ENCODE measurements around the gene COL9A2.

Gene COL9A2

DNA sequence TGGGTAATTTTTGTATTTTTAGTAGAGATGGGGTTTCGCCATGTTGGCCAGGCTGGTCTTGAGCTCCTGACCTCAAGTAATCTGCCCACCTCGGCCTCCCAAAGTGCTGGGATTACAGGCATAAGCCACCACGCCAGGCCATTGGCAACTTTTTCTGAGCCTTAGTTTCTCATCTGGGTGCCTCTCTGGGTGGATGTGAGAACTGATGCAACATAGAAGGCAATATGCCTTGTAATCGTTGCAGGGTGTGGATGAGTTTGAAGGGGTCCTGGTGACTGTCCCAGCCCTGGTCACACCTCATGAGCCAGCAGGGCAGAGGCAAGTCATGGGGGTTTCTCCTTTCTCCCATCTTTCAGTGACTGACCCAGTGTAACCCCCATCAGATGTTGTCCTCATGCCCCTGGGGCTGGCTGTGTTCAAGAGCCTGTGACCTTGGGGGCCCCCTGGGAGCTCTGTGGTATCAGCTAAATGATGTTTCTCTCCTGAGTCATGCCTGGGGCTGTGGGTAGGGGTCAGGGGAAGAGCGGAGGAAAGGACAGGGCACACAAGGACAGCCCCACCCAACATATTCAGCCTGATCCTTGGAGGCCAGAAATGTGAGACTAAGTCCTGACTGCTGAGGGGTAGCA, 3.6 kb downstream of the COL9A2 start:
- 69% methylated on average over 5 of the region's 5 CpGs for WGBS
- Histone ChIP-seq H2BK12ac (ENCODE audit: low read length in 2 of 2) (peak overlapping the region in 1 of 2 experiments; percentile 46), H4K91ac (ENCODE audit: low read length) (no peak overlapping the region), H3K14ac (ENCODE audit: low read length in 2 of 2) (no peak overlapping the region), H2AFZ (ENCODE audit: low read depth, low read length) (no peak overlapping the region), H3K9me3 (ENCODE audit: control insufficient read depth, low read length) (no peaks in the 10 kb centered on the region), H3K27me3 (ENCODE audit: control insufficient read depth in 1 of 2, insufficient read depth in 1 of 2, low read length in 2 of 2) (peaks cover 24 to 36% of the 10 kb centered on the region in 2 experiments), H3K27ac (ENCODE audit: low read length, poor library complexity, severe bottlenecking) (no peak overlapping the region), H3K23ac (ENCODE audit: low read length in 2 of 2) (no peak overlapping the region), H2AK5ac (ENCODE audit: low read length, severe bottlenecking) (no peak overlapping the region), H2BK120ac (ENCODE audit: low read depth, low read length) (no peak overlapping the region), H3K79me1 (replicated peaks; ENCODE audit: low read length, poor library complexity, severe bottlenecking) (no peaks in the 10 kb centered on the region), H2BK15ac (ENCODE audit: low read depth, poor library complexity, severe bottlenecking) (peak overlapping the region; percentile 71), H4K8ac (ENCODE audit: low read length) (no peak overlapping the region), H3K4ac (ENCODE audit: low read depth in 1 of 2, low read length in 2 of 2) (peak overlapping the region in 1 of 2 experiments; percentile 20), H3K4me1 (ENCODE audit: control insufficient read depth, insufficient read depth, low read depth, low read length) (peaks cover 34% of the 10 kb centered on the region), H3K36me3 (ENCODE audit: control insufficient read depth in 1 of 2, insufficient read depth in 2 of 2, low read depth in 1 of 2, low read length in 2 of 2) (no peaks in the 10 kb centered on the region), H3K18ac (ENCODE audit: low read depth in 1 of 2, low read length in 2 of 2) (peak overlapping the region in 1 of 2 experiments; percentile 48), H3K4me3 (ENCODE audit: insufficient read depth in 1 of 2, low read depth in 1 of 2, low read length in 2 of 2) (no peak overlapping the region), H3K9ac (ENCODE audit: low read length) (no peak overlapping the region), H3K4me2 (ENCODE audit: low read length, poor library complexity, severe bottlenecking) (no peak overlapping the region), H2BK5ac (ENCODE audit: low read depth, low read length, poor library complexity, severe bottlenecking) (no peak overlapping the region)
- DNase-seq: peak; percentile 65

DNA sequence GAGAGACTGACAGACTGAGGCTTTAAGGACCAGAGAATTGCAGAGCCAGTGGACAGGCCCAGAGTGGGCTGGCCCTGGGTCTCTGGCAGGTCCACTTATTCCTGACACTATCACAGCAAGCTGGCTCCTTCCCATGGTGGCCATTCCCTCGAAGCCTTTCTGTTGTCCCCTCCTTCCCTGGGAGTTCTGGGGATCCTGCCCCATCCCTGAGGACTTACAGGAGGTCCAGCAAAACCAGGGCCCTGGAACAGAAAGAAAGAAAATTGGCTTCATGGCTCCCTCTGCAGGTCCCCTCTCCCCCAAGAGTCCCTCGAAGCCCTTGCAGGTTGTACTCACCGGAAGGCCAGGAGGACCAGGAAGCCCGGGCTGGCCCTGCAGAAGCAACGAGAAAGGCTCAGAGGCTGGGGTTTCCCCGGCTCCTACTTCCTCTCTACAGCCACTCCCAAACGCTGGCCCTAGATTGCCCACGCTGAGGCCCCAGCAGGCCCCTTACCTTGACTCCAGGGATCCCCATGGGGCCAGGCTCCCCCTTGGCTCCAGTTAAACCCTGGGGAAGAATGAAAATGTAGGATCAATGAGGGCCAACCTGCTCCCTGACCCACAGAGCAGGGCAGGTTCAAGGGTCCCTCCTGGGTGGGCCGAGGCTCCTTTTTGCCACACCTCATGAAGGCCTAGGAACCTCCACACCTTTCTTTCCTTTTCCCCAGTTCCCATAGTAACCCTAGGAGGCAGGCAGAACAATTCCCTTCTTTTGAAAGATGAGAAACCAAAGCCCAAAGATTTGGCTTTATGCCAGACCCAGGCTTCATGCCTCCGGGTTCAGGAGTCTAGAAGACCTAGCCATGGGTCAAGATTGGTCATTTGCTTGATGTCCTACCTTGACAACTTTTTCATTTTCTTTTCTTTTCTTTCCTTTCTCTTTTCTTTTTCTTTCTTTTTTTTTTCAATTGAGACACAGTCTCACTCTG, 4.6 kb downstream of the COL9A2 start:
- Histone ChIP-seq H3K18ac (ENCODE audit: low read depth in 1 of 2, low read length in 2 of 2) (no peak overlapping the region), H3K9me3 (ENCODE audit: control insufficient read depth, low read length) (no peaks in the 10 kb centered on the region), H4K91ac (ENCODE audit: low read length) (no peak overlapping the region), H3K4me2 (ENCODE audit: low read length, poor library complexity, severe bottlenecking) (no peak overlapping the region), H2BK120ac (ENCODE audit: low read depth, low read length) (no peak overlapping the region), H3K14ac (ENCODE audit: low read length in 2 of 2) (no peak overlapping the region), H2BK5ac (ENCODE audit: low read depth, low read length, poor library complexity, severe bottlenecking) (no peak overlapping the region), H3K36me3 (ENCODE audit: control insufficient read depth in 1 of 2, insufficient read depth in 2 of 2, low read depth in 1 of 2, low read length in 2 of 2) (no peaks in the 10 kb centered on the region), H3K79me1 (replicated peaks; ENCODE audit: low read length, poor library complexity, severe bottlenecking) (no peaks in the 10 kb centered on the region), H2AK5ac (ENCODE audit: low read length, severe bottlenecking) (no peak overlapping the region), H3K9ac (ENCODE audit: low read length) (no peak overlapping the region), H3K4me3 (ENCODE audit: insufficient read depth in 1 of 2, low read depth in 1 of 2, low read length in 2 of 2) (no peak overlapping the region), H3K4ac (ENCODE audit: low read depth in 1 of 2, low read length in 2 of 2) (peak overlapping the region in 1 of 2 experiments; percentile 8), H3K23ac (ENCODE audit: low read length in 2 of 2) (no peak overlapping the region), H3K27ac (ENCODE audit: low read length, poor library complexity, severe bottlenecking) (no peak overlapping the region), H2BK15ac (ENCODE audit: low read depth, poor library complexity, severe bottlenecking) (no peak overlapping the region), H2BK12ac (ENCODE audit: low read length in 2 of 2) (no peak overlapping the region), H3K4me1 (ENCODE audit: control insufficient read depth, insufficient read depth, low read depth, low read length) (peaks cover 34% of the 10 kb centered on the region), H2AFZ (ENCODE audit: low read depth, low read length) (no peak overlapping the region), H3K27me3 (ENCODE audit: control insufficient read depth in 1 of 2, insufficient read depth in 1 of 2, low read length in 2 of 2) (peaks cover 18 to 31% of the 10 kb centered on the region in 2 experiments), H4K8ac (ENCODE audit: low read length) (no peak overlapping the region)
- WGBS: 85% methylated on average over 10 of the region's 10 CpGs
- DNase-seq: no peak

DNA sequence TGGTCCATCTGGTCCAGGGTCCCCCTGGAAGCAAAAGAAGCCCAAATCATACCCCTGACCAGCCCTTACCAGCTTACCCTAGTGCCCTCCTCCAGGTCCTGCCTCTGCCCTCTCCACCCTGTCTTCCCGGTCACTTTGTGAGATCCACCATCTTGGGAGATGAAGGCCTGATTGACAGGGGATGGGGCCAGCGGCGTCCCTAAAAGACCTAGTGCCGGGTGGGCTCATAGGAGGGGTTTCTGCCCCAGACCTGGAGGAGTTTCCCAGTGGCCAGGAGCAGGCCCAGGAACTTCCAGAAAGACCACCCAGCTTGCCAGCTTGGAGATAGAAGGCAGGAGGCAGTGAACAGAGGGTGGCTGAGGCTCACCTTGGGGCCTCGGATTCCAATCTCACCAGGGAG, 5.4 kb downstream of the COL9A2 start:
- Histone ChIP-seq H3K4me2 (ENCODE audit: low read length, poor library complexity, severe bottlenecking) (no peak overlapping the region), H3K27me3 (ENCODE audit: control insufficient read depth in 1 of 2, insufficient read depth in 1 of 2, low read length in 2 of 2) (peaks cover 10 to 22% of the 10 kb centered on the region in 2 experiments), H3K23ac (ENCODE audit: low read length in 2 of 2) (no peak overlapping the region), H3K4me1 (ENCODE audit: control insufficient read depth, insufficient read depth, low read depth, low read length) (peaks cover 29% of the 10 kb centered on the region), H2BK15ac (ENCODE audit: low read depth, poor library complexity, severe bottlenecking) (no peak overlapping the region), H2AFZ (ENCODE audit: low read depth, low read length) (no peak overlapping the region), H3K27ac (ENCODE audit: low read length, poor library complexity, severe bottlenecking) (no peak overlapping the region), H3K36me3 (ENCODE audit: control insufficient read depth in 1 of 2, insufficient read depth in 2 of 2, low read depth in 1 of 2, low read length in 2 of 2) (no peaks in the 10 kb centered on the region), H4K91ac (ENCODE audit: low read length) (no peak overlapping the region), H2BK5ac (ENCODE audit: low read depth, low read length, poor library complexity, severe bottlenecking) (no peak overlapping the region), H2AK5ac (ENCODE audit: low read length, severe bottlenecking) (no peak overlapping the region), H3K9me3 (ENCODE audit: control insufficient read depth, low read length) (no peaks in the 10 kb centered on the region), H3K18ac (ENCODE audit: low read depth in 1 of 2, low read length in 2 of 2) (no peak overlapping the region), H3K4ac (ENCODE audit: low read depth in 1 of 2, low read length in 2 of 2) (no peak overlapping the region), H3K9ac (ENCODE audit: low read length) (no peak overlapping the region), H3K4me3 (ENCODE audit: insufficient read depth in 1 of 2, low read depth in 1 of 2, low read length in 2 of 2) (no peak overlapping the region), H3K14ac (ENCODE audit: low read length in 2 of 2) (no peak overlapping the region), H2BK12ac (ENCODE audit: low read length in 2 of 2) (no peak overlapping the region), H3K79me1 (replicated peaks; ENCODE audit: low read length, poor library complexity, severe bottlenecking) (no peaks in the 10 kb centered on the region), H4K8ac (ENCODE audit: low read length) (no peak overlapping the region), H2BK120ac (ENCODE audit: low read depth, low read length) (no peak overlapping the region)
- no peak for DNase-seq
- WGBS: 89% methylated on average over 5 of the region's 5 CpGs

DNA sequence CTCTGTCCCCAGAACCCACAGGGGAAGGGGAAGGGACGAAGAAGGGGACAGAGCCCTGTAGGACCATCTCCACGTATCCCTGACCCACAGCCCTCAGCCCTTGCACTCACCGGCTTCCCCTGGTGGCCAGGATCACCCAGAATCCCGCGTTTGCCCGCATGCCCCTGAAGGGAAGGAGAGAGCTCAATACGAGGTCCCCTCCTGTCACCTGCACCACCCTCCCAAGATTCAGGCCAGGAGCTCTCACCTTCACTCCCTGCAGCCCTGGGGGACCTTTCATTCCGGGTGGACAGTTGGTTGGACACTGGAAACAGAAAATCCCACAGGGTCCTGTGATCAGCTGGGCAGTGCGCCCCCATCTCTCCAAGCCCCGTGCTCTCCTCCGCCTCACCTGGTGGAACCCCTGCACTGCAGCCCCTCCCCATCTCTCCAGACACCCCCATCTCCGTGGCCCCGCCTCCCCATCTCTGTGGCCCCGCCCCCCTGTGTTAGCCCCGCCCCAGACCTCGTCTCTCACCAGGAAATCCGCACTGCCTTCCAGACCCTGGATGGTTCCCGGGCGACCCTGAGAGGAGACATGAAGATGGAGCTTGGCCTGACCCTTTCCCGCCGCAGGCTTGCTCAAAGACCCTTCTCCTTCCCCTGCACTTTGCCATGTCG, 6.0 kb downstream of the COL9A2 start:
- Histone ChIP-seq H3K36me3 (ENCODE audit: control insufficient read depth in 1 of 2, insufficient read depth in 2 of 2, low read depth in 1 of 2, low read length in 2 of 2) (no peaks in the 10 kb centered on the region), H2AK5ac (ENCODE audit: low read length, severe bottlenecking) (no peak overlapping the region), H4K91ac (ENCODE audit: low read length) (no peak overlapping the region), H3K27ac (ENCODE audit: low read length, poor library complexity, severe bottlenecking) (no peak overlapping the region), H2BK15ac (ENCODE audit: low read depth, poor library complexity, severe bottlenecking) (no peak overlapping the region), H3K4me3 (ENCODE audit: insufficient read depth in 1 of 2, low read depth in 1 of 2, low read length in 2 of 2) (no peak overlapping the region), H2BK120ac (ENCODE audit: low read depth, low read length) (no peak overlapping the region), H3K4ac (ENCODE audit: low read depth in 1 of 2, low read length in 2 of 2) (no peak overlapping the region), H3K14ac (ENCODE audit: low read length in 2 of 2) (no peak overlapping the region), H2BK5ac (ENCODE audit: low read depth, low read length, poor library complexity, severe bottlenecking) (no peak overlapping the region), H4K8ac (ENCODE audit: low read length) (no peak overlapping the region), H2AFZ (ENCODE audit: low read depth, low read length) (no peak overlapping the region), H3K79me1 (replicated peaks; ENCODE audit: low read length, poor library complexity, severe bottlenecking) (no peaks in the 10 kb centered on the region), H3K4me1 (ENCODE audit: control insufficient read depth, insufficient read depth, low read depth, low read length) (peaks cover 23% of the 10 kb centered on the region), H3K18ac (ENCODE audit: low read depth in 1 of 2, low read length in 2 of 2) (no peak overlapping the region), H3K23ac (ENCODE audit: low read length in 2 of 2) (no peak overlapping the region), H2BK12ac (ENCODE audit: low read length in 2 of 2) (no peak overlapping the region), H3K27me3 (ENCODE audit: control insufficient read depth in 1 of 2, insufficient read depth in 1 of 2, low read length in 2 of 2) (peaks cover 7 to 16% of the 10 kb centered on the region in 2 experiments), H3K9ac (ENCODE audit: low read length) (no peak overlapping the region), H3K4me2 (ENCODE audit: low read length, poor library complexity, severe bottlenecking) (no peak overlapping the region), H3K9me3 (ENCODE audit: control insufficient read depth, low read length) (no peaks in the 10 kb centered on the region)
- WGBS: 81% methylated on average over 22 of the region's 22 CpGs
- DNase-seq: no peak
